Prostate gland (tissue), 2 donors: ENCODE data around the gene COTL1. TPM values are rescaled to one million over a fixed set of nuclear protein-coding genes. Genes with fewer than 3 reads are reported as not detected.

Source experiments
- DNase-seq: peaks from one replicate; pipeline ENCODE4 v3.0.0-alpha.2; 2019; ENCODE audit warnings: low spot score
- H3K27ac ChIP-seq, 2 donors: fragments of 200-600 bp; sonication (generic); 2 replicates each; pipeline ENCODE4 v1.5.1; 2017 to 2019
- H3K27me3 ChIP-seq: fragments of 200-600 bp; sonication (generic); replicated peaks from 2 replicates; pipeline ENCODE4 v1.5.1; 2019; ENCODE audit not compliant: insufficient read depth
- H3K36me3 ChIP-seq, 2 donors: fragments of 200-600 bp; sonication (generic); 1 replicate in 1 of 2; 2 replicates in 1 of 2; pipeline versions ENCODE4 v1.5.1 to v1.8.1; 2017 to 2019
- H3K4me1 ChIP-seq: fragments of 200-600 bp; sonication (generic); replicated peaks from 2 replicates; pipeline ENCODE4 v1.5.1; 2019
- H3K4me3 ChIP-seq, 2 donors: fragments of 200-600 bp; sonication (generic); 2 replicates each; pipeline ENCODE4 v1.5.1; 2017 to 2019
- H3K9me3 ChIP-seq: fragments of 200-600 bp; sonication (generic); 2 replicates; pipeline ENCODE4 v1.5.1; 2017
- POLR2A ChIP-seq: fragments of 450-650 bp; IDR thresholded peaks from one replicate; pipeline ENCODE4 v1.6.1; 2016; ENCODE audit warnings: antibody characterized with exemption, mild to moderate bottlenecking
- POLR2AphosphoS5 ChIP-seq: sonication (generic); formaldehyde crosslinking; IDR thresholded peaks from one replicate; pipeline ENCODE4 v1.6.1; 2017; ENCODE audit warnings: antibody characterized with exemption
- WGBS: methylation state at CpG from one replicate; pipeline ENCODE4 v1.1.5; 2018; 5-methylcytosine and 5-hydroxymethylcytosine counted together
- intact Hi-C: fragments of 100-400 bp; cut with DNase I; formaldehyde crosslinking; loops from one replicate; pipeline ENCODE4 v1.14.2; 2022
- total RNA-seq, 2 donors: library from RNA; depleted of rRNA; stranded (reverse); fragments of >200 nt; gene quantifications; one replicate each; pipeline ENCODE4 v1.1.0, GENCODE V29; 2016
- TF ChIP-seq, protein P1 (sequence below), 4 experiments: fragments of 200-600 bp in 2 of 4; fragments of 450-650 bp in 2 of 4; sonication (generic) in 2 of 4; IDR thresholded peaks; 1 replicate in 3 of 4; 2 replicates in 1 of 4; pipeline ENCODE4 v1.5.1; 2016 to 2019; ENCODE audit warnings: antibody characterized with exemption in 4 of 4, mild to moderate bottlenecking in 2 of 4, moderate library complexity in 2 of 4

COTL1 gene
- total RNA-seq, 2 donors from 2014 or later: 46.8 to 110 TPM

GRCh38 chr16:84662471-84662870 is 44.6 kb upstream of the COTL1 start:
- no peak for DNase-seq
- H3K27ac ChIP-seq: no peak overlapping the region
- no peaks in the 10 kb centered on the region for H3K4me1 ChIP-seq
- intact Hi-C loops: loop anchor here (2.0 kb wide), 1 partner anchor 28 kb away; no protein-coding TSS in a partner anchor
- H3K36me3 ChIP-seq: peaks cover 10 to 31% of the 10 kb centered on the region in 2 donors
- H3K27me3 ChIP-seq: no peaks in the 10 kb centered on the region
- no peaks in the 10 kb centered on the region for H3K9me3 ChIP-seq
- TF ChIP-seq, protein P1, sequence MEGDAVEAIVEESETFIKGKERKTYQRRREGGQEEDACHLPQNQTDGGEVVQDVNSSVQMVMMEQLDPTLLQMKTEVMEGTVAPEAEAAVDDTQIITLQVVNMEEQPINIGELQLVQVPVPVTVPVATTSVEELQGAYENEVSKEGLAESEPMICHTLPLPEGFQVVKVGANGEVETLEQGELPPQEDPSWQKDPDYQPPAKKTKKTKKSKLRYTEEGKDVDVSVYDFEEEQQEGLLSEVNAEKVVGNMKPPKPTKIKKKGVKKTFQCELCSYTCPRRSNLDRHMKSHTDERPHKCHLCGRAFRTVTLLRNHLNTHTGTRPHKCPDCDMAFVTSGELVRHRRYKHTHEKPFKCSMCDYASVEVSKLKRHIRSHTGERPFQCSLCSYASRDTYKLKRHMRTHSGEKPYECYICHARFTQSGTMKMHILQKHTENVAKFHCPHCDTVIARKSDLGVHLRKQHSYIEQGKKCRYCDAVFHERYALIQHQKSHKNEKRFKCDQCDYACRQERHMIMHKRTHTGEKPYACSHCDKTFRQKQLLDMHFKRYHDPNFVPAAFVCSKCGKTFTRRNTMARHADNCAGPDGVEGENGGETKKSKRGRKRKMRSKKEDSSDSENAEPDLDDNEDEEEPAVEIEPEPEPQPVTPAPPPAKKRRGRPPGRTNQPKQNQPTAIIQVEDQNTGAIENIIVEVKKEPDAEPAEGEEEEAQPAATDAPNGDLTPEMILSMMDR (IDR thresholded peaks at IDR 0.05): no peak
- no peak for TF ChIP-seq POLR2AphosphoS5
- TF ChIP-seq POLR2A: no peak
- WGBS: 89% methylated on average over 9 of the region's 9 CpGs
- H3K4me3 ChIP-seq: no peak overlapping the region

GRCh38 chr16:84661418-84662060 is 43.7 kb upstream of the COTL1 start:
- peaks cover 14 to 36% of the 10 kb centered on the region in 2 donors for H3K36me3 ChIP-seq
- 93% methylated on average over 51 of the region's 51 CpGs for WGBS
- no peak overlapping the region for H3K4me3 ChIP-seq
- no peaks in the 10 kb centered on the region for H3K4me1 ChIP-seq
- H3K9me3 ChIP-seq: no peaks in the 10 kb centered on the region
- intact Hi-C loops: loop anchor here (2.0 kb wide), 1 partner anchor 27 kb away; no protein-coding TSS in a partner anchor
- no peaks in the 10 kb centered on the region for H3K27me3 ChIP-seq
- TF ChIP-seq POLR2AphosphoS5 (no peak), POLR2A (no peak)
- TF ChIP-seq, protein P1 (IDR thresholded peaks at IDR 0.05): no peak
- no peak overlapping the region for H3K27ac ChIP-seq
- no peak for DNase-seq

GRCh38 chr16:84660973-84661372 is 43.1 kb upstream of the COTL1 start:
- TF ChIP-seq POLR2A (no peak), POLR2AphosphoS5 (no peak)
- TF ChIP-seq, protein P1 (IDR thresholded peaks at IDR 0.05): no peak
- H3K27me3 ChIP-seq: no peaks in the 10 kb centered on the region
- intact Hi-C loops: no loop called here
- H3K9me3 ChIP-seq: no peaks in the 10 kb centered on the region
- H3K36me3 ChIP-seq: peaks cover 14 to 36% of the 10 kb centered on the region in 2 donors
- DNase-seq: no peak
- WGBS: 77% methylated on average over 7 of the region's 7 CpGs
- no peaks in the 10 kb centered on the region for H3K4me1 ChIP-seq
- H3K4me3 ChIP-seq: no peak overlapping the region
- no peak overlapping the region for H3K27ac ChIP-seq

GRCh38 chr16:84659656-84660300 is 41.9 kb upstream of the COTL1 start:
- no peaks in the 10 kb centered on the region for H3K4me1 ChIP-seq
- peaks cover 14 to 36% of the 10 kb centered on the region in 2 donors for H3K36me3 ChIP-seq
- 96% methylated on average over 27 of the region's 27 CpGs for WGBS

More at GRCh38 chr16:84659656-84660300, 41.9 kb upstream of the COTL1 start:
- no peak for DNase-seq
- Histone ChIP-seq H3K27me3 (no peaks in the 10 kb centered on the region), H3K4me3 (no peak overlapping the region), H3K9me3 (no peaks in the 10 kb centered on the region), H3K27ac (no peak overlapping the region)
- intact Hi-C loops: no loop called here
- TF ChIP-seq POLR2A: no peak
- TF ChIP-seq, protein P1 (IDR thresholded peaks at IDR 0.05): no peak
- TF ChIP-seq POLR2AphosphoS5: no peak
